ENCODE data around the gene F7.
A peak's percentile ranks its signal among the peaks of the same experiment; 100 is the strongest.

The F7 gene

GRCh38 chr13:113138792-113139551 is 33.4 kb downstream of the F7 start:
- DNase-seq (ENCODE audit: low read depth): no peak

GRCh38 chr13:113139577-113139976 is 34.0 kb downstream of the F7 start:
- no peak for DNase-seq (ENCODE audit: low read depth)

GRCh38 chr13:113140677-113141600 is 35.3 kb downstream of the F7 start:
- DNase-seq (ENCODE audit: low read depth): no peak

GRCh38 chr13:113141601-113141970 is 36.0 kb downstream of the F7 start:
- no peak for DNase-seq (ENCODE audit: low read depth)

DNA sequence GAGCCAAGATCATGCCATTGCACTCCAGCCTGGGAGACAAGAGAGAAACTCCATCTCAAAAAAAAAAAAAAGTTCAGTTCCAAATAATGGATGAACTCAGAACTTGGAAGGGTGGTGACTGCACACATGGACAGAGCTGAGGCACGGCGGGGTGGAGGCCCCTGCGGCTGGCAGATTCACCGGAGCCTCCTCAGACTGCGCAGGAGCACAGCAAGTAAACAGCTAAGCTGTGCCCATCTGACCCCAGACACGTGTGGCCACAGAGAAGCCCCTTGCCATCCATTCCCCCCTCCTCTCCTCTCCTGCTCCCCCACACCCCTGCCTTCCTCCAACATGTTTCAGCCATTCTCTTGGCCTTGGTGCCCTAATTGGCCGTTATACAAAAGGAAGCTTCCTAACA is 37.3 kb downstream of the F7 start:
- no peak for DNase-seq (ENCODE audit: low read depth)

- no peak for DNase-seq (ENCODE audit: low read depth)
Observed at GRCh38 chr13:113143466-113144254, 38.1 kb downstream of the F7 start.

- no peak for DNase-seq (ENCODE audit: low read depth)
Observed at GRCh38 chr13:113144255-113144629, 38.7 kb downstream of the F7 start.

- DNase-seq (ENCODE audit: low read depth): no peak
Observed at GRCh38 chr13:113145496-113145895, 39.9 kb downstream of the F7 start.

DNA sequence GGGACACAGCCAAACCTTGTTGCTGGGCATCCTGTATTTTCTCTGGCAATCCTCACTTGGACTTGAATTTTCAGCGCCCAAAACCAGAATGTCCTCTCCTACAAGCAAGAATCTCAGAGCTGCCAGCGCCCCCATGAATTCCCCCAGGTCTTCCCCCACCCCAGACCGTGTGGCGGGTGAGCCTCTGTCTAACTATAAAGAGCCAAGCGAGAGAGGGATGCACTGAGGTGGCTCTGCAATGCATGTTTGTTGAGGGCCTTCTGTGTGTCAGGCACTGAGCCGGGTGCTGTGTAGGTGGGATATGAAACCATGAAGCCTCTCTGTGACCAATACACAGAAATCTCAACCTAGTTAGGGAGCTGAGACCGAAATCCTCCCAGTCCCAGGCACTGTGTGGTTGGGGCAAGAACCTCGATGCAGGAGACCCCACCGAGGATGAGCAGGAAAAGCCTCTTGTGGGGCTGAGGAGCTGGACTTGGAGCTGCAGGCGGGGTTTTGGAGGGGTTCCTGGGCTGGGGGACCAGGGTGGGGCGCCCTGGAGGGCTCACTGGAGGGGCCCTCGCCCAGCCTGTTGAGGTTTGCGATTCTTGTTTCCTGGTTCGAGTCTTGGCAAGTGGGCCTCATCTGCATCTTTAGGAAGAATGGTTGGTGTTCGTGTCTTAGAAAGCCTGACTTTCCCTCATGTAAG is 40.5 kb downstream of the F7 start:
- DNase-seq (ENCODE audit: low read depth): no peak

- no peak for DNase-seq (ENCODE audit: low read depth)
Observed at GRCh38 chr13:113146750-113147149, 41.2 kb downstream of the F7 start.

- DNase-seq (ENCODE audit: low read depth): no peak
Observed at GRCh38 chr13:113147206-113147605, 41.6 kb downstream of the F7 start.

GRCh38 chr13:113148407-113148806 is 42.8 kb downstream of the F7 start:
- DNase-seq (ENCODE audit: low read depth): no peak

DNA sequence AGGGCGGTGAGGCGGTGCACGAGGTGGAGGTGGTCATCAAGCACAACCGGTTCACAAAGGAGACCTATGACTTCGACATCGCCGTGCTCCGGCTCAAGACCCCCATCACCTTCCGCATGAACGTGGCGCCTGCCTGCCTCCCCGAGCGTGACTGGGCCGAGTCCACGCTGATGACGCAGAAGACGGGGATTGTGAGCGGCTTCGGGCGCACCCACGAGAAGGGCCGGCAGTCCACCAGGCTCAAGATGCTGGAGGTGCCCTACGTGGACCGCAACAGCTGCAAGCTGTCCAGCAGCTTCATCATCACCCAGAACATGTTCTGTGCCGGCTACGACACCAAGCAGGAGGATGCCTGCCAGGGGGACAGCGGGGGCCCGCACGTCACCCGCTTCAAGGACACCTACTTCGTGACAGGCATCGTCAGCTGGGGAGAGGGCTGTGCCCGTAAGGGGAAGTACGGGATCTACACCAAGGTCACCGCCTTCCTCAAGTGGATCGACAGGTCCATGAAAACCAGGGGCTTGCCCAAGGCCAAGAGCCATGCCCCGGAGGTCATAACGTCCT is 43.4 kb downstream of the F7 start:
- DNase-seq (ENCODE audit: low read depth): no peak

- no peak for DNase-seq (ENCODE audit: low read depth)
Observed at GRCh38 chr13:113149711-113150549, 44.3 kb downstream of the F7 start.

GRCh38 chr13:113150550-113151365 is 45.2 kb downstream of the F7 start:
- DNase-seq (ENCODE audit: low read depth): no peak

DNA sequence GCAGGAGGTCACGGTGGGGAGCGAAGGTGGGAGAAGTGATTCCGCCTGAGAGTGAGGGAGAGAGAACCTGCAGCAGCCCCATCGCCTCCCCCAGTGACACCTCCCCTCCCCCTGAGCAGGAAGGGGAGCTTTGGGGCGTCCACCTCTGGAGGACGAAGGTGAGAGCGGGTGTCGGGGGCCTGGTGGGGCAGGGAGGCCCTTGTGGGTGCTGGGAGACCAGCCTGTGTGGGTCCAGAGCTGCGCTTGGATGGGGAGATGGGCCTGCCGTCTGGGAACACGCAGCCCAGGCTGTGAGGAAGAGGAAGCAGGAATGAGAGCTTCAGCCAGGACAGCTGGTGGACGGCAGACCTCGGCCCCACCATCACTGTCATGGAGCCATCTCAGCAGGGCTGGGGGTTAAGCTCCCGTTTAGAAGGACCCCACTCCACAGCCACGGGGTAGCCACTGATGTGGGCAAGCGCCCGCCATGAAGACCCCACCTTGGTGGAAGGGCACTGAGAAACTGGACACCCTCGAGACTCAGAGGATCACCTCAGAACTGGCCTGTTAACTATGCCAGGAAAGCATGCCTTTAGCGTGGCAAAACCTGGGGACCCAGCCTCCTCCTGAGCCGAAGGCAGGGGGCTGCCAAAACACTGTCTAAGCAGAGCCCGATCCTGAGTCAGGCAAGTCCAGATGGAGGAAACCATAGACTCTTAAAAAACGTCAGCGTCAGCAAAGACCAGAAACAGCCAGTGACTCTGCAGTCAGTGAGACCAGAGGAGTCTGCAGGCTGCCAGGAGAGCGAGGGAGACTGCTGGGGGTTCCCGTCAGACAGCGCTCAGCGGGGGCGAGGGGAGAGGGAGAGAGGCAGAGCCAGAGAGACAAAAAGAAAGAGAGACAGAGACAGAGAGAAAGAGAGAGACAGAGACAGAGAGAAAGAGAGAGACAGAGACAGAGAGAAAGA is 46.4 kb downstream of the F7 start:
- DNase-seq (ENCODE audit: low read depth): peak; percentile 61

DNA sequence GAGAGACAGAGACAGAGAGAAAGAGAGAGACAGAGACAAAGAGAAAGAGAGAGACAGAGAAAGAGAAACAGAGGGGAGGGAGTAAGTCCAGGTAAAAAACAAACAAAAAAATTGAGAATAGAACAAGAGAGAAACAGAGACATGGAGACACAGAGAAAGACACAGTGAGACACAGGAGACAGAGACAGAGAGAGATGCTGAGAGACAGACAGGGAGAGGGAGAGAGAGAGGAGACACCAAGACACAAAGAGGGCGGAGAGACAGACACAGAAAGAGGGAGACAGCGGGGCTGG is 47.0 kb downstream of the F7 start:
- no peak for DNase-seq (ENCODE audit: low read depth)

DNA sequence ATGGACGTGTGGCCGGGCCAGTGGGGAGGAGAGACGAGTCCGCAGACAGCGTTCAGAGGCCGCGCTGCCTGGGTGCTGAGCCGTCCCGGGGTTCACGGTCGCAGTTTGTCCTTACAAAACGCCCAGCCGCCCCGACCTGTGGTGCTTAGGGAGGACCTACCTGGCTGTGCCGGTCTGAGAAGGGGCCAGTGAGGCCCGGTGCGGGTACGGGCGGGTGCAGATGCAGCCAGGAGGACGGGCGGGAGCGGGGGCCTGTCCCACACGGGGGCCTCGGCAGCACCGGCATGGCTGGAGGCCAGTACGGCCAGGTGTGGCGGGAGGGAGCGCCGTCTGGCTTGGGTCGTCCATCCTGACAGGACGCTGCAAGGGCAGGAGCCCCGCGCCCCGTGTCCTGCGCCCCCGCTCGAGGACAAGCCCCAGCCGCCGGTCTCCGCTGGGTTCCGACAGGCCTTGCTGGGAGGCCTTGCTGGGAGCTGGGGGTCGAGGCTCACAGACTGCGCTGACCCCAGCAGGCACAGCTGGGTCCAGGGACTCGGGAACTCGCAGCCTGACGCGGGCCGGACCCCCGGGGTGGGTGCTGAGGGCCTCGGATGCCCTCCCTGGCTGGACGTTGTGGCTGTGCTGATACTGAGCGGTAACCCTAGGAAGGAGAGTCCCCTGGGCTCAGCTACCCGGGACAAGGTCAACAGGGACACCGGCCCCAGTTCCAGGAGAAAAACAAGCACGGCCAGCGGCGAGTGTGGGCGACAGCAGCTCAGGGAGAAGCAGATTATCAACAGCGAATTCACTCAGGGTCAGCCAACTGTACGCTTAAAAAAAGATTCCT is 47.6 kb downstream of the F7 start:
- peak; percentile 18 for DNase-seq (ENCODE audit: low read depth)
